ENCODE results near the gene OTULIN.

OTULIN gene

DNA sequence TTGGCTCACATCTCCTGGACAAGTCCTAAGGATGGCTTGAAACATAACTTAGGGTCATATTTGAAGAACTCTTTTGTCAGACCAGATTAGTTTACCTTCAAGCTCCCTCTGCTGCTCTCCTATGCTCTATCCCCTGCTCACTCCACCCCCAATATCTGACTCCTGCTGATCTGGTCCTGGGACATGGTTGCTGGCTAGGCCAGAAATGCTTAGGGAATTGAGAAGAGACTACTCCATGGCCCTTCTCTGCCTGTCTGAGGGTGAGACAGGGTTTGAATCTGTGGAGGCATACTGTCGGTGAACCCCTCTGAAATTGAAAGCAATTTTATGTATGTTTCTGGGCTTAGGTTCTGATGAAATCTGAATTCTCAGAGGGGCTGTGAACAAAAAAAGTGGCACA is 3.3 kb downstream of the OTULIN start:
- no peaks in the 10 kb centered on the region for H3K27me3 ChIP-seq (ENCODE audit: control insufficient read depth in 1 of 2, insufficient read depth in 2 of 2, low read length in 2 of 2)
- no peaks in the 10 kb centered on the region for H3K36me3 ChIP-seq (ENCODE audit: control insufficient read depth in 2 of 2, insufficient read depth in 2 of 2, low read length in 2 of 2)
- peaks cover 39% of the 10 kb centered on the region for H3K4me1 ChIP-seq (ENCODE audit: control insufficient read depth, insufficient read depth, low read length)
- H3K9me3 ChIP-seq (ENCODE audit: control insufficient read depth in 2 of 2, low read length in 2 of 2), result no peaks in the 10 kb centered on the region
- no peak overlapping the region for H3K4me3 ChIP-seq (ENCODE audit: low read length in 2 of 2)
- no peak overlapping the region for H3K9ac ChIP-seq (ENCODE audit: low read length in 2 of 2)
- H3K27ac ChIP-seq (ENCODE audit: low read length), result no peak overlapping the region

DNA sequence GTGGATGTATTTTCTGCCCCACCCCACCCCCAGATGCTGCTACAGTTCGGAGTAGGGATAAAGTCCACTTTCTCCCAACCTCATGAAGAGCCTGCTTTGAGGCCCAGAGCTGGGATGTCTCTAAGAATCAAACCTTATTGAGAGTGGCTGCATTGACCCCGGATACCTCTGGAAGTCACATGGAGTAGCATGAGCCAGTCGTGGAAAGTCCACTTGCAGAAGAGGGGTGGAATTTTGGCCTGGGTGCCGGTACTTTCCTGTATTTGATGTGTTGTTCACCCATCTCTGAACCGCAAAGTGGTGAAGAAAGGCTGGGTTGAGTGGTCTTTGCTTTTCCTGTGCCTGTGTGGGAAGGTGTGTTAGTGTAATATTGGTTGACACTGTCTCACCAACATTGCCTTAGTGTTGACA is 3.7 kb downstream of the OTULIN start:
- Histone ChIP-seq H3K9me3 (ENCODE audit: control insufficient read depth in 2 of 2, low read length in 2 of 2) (no peaks in the 10 kb centered on the region), H3K36me3 (ENCODE audit: control insufficient read depth in 2 of 2, insufficient read depth in 2 of 2, low read length in 2 of 2) (no peaks in the 10 kb centered on the region), H3K27me3 (ENCODE audit: control insufficient read depth in 1 of 2, insufficient read depth in 2 of 2, low read length in 2 of 2) (no peaks in the 10 kb centered on the region), H3K9ac (ENCODE audit: low read length in 2 of 2) (no peak overlapping the region), H3K4me3 (ENCODE audit: low read length in 2 of 2) (no peak overlapping the region), H3K4me1 (ENCODE audit: control insufficient read depth, insufficient read depth, low read length) (peaks cover 36% of the 10 kb centered on the region), H3K27ac (ENCODE audit: low read length) (no peak overlapping the region)

DNA sequence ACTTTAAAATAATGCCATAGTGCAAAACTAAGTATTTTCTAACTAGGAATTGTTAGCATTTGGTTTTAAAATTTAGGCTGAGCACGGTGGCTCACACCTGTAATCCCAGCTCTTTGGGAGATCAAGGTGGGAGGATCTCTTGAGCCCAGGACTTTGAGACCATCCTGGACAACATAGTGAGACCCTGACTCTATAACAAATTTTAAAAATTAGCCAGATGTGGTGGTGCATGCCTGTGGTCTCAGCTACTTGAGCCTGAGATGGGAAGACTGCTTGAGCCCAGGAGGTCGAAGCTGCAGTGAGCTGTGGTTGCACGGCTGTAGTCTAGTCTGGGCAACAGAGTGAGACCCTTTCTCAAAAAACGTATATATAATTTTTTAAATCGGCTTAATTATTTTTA is 4.9 kb downstream of the OTULIN start:
- Histone ChIP-seq H3K27ac (ENCODE audit: low read length) (no peak overlapping the region), H3K4me1 (ENCODE audit: control insufficient read depth, insufficient read depth, low read length) (peaks cover 27% of the 10 kb centered on the region)

DNA sequence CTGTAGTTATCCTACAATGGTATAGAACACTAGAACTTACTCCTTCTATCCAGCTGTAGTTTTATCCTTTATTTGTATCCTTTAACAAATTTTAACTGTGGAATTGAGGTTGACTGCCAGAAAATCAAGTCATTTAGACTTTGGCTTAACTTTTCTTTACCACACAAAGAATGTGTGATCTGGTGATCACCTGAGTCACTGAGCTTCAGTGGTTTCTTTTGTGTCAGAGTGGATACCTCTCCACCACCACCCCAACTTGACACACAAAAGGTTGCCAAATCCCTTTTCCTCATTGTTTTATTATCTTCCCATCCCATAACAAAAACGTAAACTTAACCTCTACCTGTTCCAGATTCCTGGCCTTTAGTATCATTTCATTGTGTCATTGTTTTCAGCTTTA is 5.5 kb downstream of the OTULIN start:
- Histone ChIP-seq H3K9me3 (ENCODE audit: control insufficient read depth in 2 of 2, low read length in 2 of 2) (no peaks in the 10 kb centered on the region), H3K27me3 (ENCODE audit: control insufficient read depth in 1 of 2, insufficient read depth in 2 of 2, low read length in 2 of 2) (no peaks in the 10 kb centered on the region), H3K4me1 (ENCODE audit: control insufficient read depth, insufficient read depth, low read length) (peaks cover 27% of the 10 kb centered on the region), H3K27ac (ENCODE audit: low read length) (no peak overlapping the region), H3K36me3 (ENCODE audit: control insufficient read depth in 2 of 2, insufficient read depth in 2 of 2, low read length in 2 of 2) (no peaks in the 10 kb centered on the region), H3K4me3 (ENCODE audit: low read length in 2 of 2) (no peak overlapping the region), H3K9ac (ENCODE audit: low read length in 2 of 2) (no peak overlapping the region)

More for the DNA sequence above, 4.9 kb downstream of the OTULIN start:
- no peaks in the 10 kb centered on the region for H3K27me3 ChIP-seq (ENCODE audit: control insufficient read depth in 1 of 2, insufficient read depth in 2 of 2, low read length in 2 of 2)
- no peaks in the 10 kb centered on the region for H3K36me3 ChIP-seq (ENCODE audit: control insufficient read depth in 2 of 2, insufficient read depth in 2 of 2, low read length in 2 of 2)
- no peak overlapping the region for H3K9ac ChIP-seq (ENCODE audit: low read length in 2 of 2)
- no peak overlapping the region for H3K4me3 ChIP-seq (ENCODE audit: low read length in 2 of 2)
- H3K9me3 ChIP-seq (ENCODE audit: control insufficient read depth in 2 of 2, low read length in 2 of 2), result no peaks in the 10 kb centered on the region

DNA sequence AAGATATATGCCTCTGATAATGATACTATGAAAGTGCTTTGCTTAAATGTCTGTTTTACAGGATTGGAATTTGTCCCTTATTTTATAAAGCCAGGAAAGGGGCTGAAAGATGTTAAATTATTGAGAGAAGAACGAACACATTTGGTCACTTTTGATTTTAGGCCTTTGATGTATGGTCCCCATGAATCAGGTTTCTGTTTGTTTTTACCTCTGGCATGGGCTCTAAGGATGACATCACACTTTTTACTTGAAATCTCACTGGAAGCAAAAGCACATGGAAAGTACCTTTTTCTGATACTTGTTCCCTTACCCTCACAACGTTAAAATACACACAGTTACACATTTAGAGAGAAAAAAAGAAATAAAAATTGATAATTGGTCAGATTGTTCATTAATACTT is 6.9 kb downstream of the OTULIN start:
- Histone ChIP-seq H3K27ac (ENCODE audit: low read length) (no peak overlapping the region), H3K4me1 (ENCODE audit: control insufficient read depth, insufficient read depth, low read length) (peaks cover 16% of the 10 kb centered on the region)

DNA sequence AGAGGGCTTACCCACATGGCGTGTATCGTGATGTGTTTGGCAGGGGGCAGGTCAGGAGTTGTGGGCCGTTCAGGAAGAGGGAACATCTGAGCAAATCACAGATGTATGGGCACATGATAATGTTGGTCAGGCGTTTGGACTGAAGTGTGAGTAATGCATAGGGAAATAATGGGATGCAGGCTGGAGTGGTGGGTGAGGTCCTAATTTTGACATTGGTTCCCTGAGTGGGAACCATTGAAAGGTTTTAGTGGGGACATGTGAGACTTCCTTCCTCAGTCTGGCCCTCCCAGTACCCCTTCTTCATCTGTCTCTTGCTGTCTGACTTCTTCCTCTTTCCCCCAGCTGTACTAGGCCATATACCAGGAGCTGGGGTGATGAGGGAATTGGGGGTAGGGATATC is 7.6 kb downstream of the OTULIN start:
- peaks cover 0 to 3% of the 10 kb centered on the region in 2 donors for H3K36me3 ChIP-seq (ENCODE audit: control insufficient read depth in 2 of 2, insufficient read depth in 2 of 2, low read length in 2 of 2)
- H3K4me3 ChIP-seq (ENCODE audit: low read length in 2 of 2), result no peak overlapping the region
- H3K9me3 ChIP-seq (ENCODE audit: control insufficient read depth in 2 of 2, low read length in 2 of 2), result no peaks in the 10 kb centered on the region
- H3K9ac ChIP-seq (ENCODE audit: low read length in 2 of 2), result no peak overlapping the region
- H3K4me1 ChIP-seq (ENCODE audit: control insufficient read depth, insufficient read depth, low read length), result peaks cover 12% of the 10 kb centered on the region
- no peaks in the 10 kb centered on the region for H3K27me3 ChIP-seq (ENCODE audit: control insufficient read depth in 1 of 2, insufficient read depth in 2 of 2, low read length in 2 of 2)
- no peak overlapping the region for H3K27ac ChIP-seq (ENCODE audit: low read length)

More for the DNA sequence above, 6.9 kb downstream of the OTULIN start:
- Histone ChIP-seq H3K9me3 (ENCODE audit: control insufficient read depth in 2 of 2, low read length in 2 of 2) (no peaks in the 10 kb centered on the region), H3K36me3 (ENCODE audit: control insufficient read depth in 2 of 2, insufficient read depth in 2 of 2, low read length in 2 of 2) (peaks cover 0 to 3% of the 10 kb centered on the region in 2 donors), H3K9ac (ENCODE audit: low read length in 2 of 2) (no peak overlapping the region), H3K27me3 (ENCODE audit: control insufficient read depth in 1 of 2, insufficient read depth in 2 of 2, low read length in 2 of 2) (no peaks in the 10 kb centered on the region), H3K4me3 (ENCODE audit: low read length in 2 of 2) (no peak overlapping the region)

DNA sequence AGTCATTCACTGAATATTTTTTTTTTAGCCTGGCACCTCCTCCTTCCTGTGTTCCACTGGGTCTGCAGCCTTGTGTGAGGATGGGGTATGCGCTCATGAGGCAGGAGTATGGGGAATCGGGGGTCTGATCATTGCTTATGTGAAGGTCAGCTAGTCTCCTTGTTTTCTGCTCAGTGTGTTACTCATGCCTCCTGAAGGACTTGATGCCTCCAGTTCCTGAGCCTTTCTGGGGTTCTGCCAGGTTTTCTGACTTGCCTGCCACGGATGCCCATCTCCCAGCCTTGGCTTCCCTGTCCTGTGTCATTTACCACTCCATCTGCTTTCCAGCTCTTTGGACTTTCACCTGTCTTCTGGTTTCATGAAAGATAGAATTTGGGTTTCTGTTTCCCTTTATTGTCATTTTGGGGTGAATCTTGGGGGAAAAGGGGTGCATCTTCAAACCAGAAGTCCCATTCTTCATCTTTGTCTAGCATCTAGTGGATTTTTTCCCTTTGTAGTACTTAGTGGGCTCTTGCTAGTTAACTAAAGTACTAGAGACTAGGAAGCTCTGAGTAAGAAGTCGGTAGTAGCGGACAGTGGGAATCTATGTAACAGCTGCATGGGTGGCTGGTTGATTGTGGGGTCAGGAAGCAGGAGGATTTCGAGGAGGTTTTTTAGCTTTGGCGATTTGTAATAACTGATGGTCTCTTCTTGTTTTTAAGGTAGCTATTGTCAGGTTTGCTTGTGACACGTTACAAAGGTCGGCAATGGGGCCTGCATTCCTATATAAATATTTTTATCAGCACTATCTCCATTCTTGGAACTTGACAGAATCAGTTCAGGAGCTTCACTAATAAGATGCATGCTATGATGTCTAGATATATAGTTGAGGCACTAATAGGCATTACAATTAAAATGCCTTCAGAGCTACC is 8.2 kb downstream of the OTULIN start:
- no peaks in the 10 kb centered on the region for H3K9me3 ChIP-seq (ENCODE audit: control insufficient read depth in 2 of 2, low read length in 2 of 2)
- no peak overlapping the region for H3K4me3 ChIP-seq (ENCODE audit: low read length in 2 of 2)
- H3K36me3 ChIP-seq (ENCODE audit: control insufficient read depth in 2 of 2, insufficient read depth in 2 of 2, low read length in 2 of 2), result peaks cover 0 to 3% of the 10 kb centered on the region in 2 donors
- H3K4me1 ChIP-seq (ENCODE audit: control insufficient read depth, insufficient read depth, low read length), result peaks cover 11% of the 10 kb centered on the region
- no peak overlapping the region for H3K27ac ChIP-seq (ENCODE audit: low read length)
- H3K9ac ChIP-seq (ENCODE audit: low read length in 2 of 2), result no peak overlapping the region
- no peaks in the 10 kb centered on the region for H3K27me3 ChIP-seq (ENCODE audit: control insufficient read depth in 1 of 2, insufficient read depth in 2 of 2, low read length in 2 of 2)

DNA sequence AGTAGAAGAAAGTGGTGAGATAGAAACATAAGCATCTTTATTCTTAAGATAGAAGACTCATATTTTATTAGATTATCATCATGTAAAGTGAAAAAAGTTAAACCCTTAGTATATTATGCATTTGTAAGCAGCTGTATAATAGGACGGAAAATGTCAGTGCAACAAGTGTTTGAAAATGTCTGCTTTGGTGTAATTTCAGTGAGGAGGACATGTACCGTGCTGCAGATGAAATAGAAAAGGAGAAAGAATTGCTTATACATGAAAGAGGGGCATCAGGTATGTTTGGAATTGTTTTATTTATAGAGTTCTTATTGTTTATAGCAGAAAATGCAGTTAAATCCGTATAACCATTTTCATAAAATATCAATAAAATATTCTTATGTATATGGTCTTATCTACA is 8.9 kb downstream of the OTULIN start:
- H3K27ac ChIP-seq (ENCODE audit: low read length), result no peak overlapping the region
- H3K4me1 ChIP-seq (ENCODE audit: control insufficient read depth, insufficient read depth, low read length), result peaks cover 9% of the 10 kb centered on the region
- no peak overlapping the region for H3K9ac ChIP-seq (ENCODE audit: low read length in 2 of 2)
- no peaks in the 10 kb centered on the region for H3K9me3 ChIP-seq (ENCODE audit: control insufficient read depth in 2 of 2, low read length in 2 of 2)
- no peak overlapping the region for H3K4me3 ChIP-seq (ENCODE audit: low read length in 2 of 2)
- H3K27me3 ChIP-seq (ENCODE audit: control insufficient read depth in 1 of 2, insufficient read depth in 2 of 2, low read length in 2 of 2), result no peaks in the 10 kb centered on the region
- peaks cover 0 to 3% of the 10 kb centered on the region in 2 donors for H3K36me3 ChIP-seq (ENCODE audit: control insufficient read depth in 2 of 2, insufficient read depth in 2 of 2, low read length in 2 of 2)

DNA sequence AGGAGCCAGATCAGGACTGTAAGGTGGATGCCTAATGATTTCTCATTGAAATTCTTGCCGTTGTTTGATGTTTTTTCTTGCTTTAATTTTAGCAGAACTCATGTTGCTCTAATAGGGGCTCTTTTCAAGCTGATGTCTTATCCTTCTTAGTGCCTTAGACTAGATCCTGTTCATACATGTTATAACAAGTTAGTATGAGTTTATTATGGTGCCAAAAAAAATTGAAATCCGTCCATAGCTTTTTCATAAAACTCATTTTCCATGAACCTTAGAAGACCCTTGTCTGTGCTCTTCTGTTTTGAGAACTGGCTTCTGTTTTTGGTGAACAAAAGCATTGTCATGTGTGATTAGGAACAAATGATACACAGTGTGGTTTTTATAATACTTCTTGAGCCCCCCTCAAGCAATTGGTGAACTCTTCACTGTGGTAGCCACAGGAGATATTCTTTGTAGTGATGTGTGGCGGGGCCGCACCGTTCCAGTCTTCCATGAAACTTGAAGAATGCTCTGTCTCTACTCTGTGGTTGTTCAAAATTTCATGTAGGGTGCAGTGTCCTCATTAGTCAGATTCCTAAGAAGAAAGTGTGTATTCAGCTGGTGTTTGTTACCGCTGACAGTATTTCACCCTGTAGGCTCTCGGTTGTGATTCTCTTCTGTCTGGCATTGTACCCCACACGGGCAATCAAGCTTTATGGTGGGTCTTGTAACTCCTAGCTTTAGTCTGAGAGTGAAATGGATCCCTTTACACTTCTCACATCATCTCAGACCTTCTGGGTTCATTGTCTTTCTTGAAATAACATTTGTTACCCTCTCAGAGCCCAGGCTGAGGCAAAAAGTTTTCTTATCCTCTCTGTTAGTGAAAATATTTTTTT is 10.7 kb downstream of the OTULIN start:
- Histone ChIP-seq H3K27ac (ENCODE audit: low read length) (no peak overlapping the region), H3K36me3 (ENCODE audit: control insufficient read depth in 2 of 2, insufficient read depth in 2 of 2, low read length in 2 of 2) (peaks cover 2 to 7% of the 10 kb centered on the region in 2 donors), H3K4me3 (ENCODE audit: low read length in 2 of 2) (no peak overlapping the region), H3K9ac (ENCODE audit: low read length in 2 of 2) (no peak overlapping the region), H3K4me1 (ENCODE audit: control insufficient read depth, insufficient read depth, low read length) (peaks cover 9% of the 10 kb centered on the region), H3K27me3 (ENCODE audit: control insufficient read depth in 1 of 2, insufficient read depth in 2 of 2, low read length in 2 of 2) (no peaks in the 10 kb centered on the region), H3K9me3 (ENCODE audit: control insufficient read depth in 2 of 2, low read length in 2 of 2) (no peaks in the 10 kb centered on the region)

DNA sequence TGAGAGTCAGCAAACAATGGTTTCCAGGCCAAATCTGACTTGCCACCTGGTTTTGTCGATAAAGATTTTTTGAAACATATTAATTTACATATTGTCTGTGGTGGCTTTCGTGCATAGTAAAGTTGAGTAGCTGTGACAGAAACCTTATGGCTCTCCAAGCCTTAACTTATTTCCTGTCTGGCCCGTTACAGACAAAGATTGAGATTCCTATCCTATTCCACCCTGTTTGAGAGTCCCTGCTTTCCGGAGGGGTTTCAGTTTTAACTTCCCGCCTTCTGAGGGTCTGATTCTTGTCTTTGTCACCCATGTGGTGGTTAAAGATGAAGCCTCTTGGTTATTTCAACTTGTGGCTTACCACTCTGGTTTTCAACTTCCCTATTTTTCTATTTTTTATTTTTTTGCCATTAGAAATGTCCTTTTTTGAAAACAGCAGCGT is 11.4 kb downstream of the OTULIN start:
- Histone ChIP-seq H3K9me3 (ENCODE audit: control insufficient read depth in 2 of 2, low read length in 2 of 2) (no peaks in the 10 kb centered on the region), H3K36me3 (ENCODE audit: control insufficient read depth in 2 of 2, insufficient read depth in 2 of 2, low read length in 2 of 2) (peaks cover 5 to 14% of the 10 kb centered on the region in 2 donors), H3K4me1 (ENCODE audit: control insufficient read depth, insufficient read depth, low read length) (peaks cover 9% of the 10 kb centered on the region), H3K27me3 (ENCODE audit: control insufficient read depth in 1 of 2, insufficient read depth in 2 of 2, low read length in 2 of 2) (no peaks in the 10 kb centered on the region), H3K27ac (ENCODE audit: low read length) (no peak overlapping the region), H3K9ac (ENCODE audit: low read length in 2 of 2) (no peak overlapping the region), H3K4me3 (ENCODE audit: low read length in 2 of 2) (no peak overlapping the region)

Measured in stomach smooth muscle (tissue), 2 donors.